ENCODE measurements around the gene GTF2B.

The GTF2B gene

DNA sequence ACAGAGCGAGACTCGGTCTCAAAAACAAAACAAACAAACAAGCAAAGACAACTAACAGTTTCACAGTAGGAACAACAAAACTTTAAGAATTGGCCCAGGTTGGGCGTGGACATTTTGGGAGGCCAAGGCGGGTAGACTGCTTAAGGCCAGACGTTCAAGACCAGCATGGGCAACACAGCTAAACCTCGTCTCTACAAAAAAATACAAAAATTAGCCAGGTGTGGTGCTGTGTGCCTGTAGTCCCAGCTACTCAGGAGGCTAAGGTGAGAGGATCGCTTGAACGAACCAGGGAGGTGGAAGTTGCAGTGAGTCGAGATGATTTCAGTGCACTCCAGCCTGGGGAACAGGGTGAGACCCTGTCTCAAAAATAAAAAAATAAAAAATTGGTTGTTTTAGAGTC lies 13.5 kb downstream of the GTF2B start:
- 0 out of 2 replicates have a peak, but pooled peaks cover 19% of the 10 kb centered on the region for H4K20me1 ChIP-seq (ENCODE audit: insufficient read depth, low read length)
- no peak for TF ChIP-seq EZH2phosphoT487 (IDR thresholded peaks at IDR 0.05; ENCODE audit: low read depth)
- TF ChIP-seq, protein P1, sequence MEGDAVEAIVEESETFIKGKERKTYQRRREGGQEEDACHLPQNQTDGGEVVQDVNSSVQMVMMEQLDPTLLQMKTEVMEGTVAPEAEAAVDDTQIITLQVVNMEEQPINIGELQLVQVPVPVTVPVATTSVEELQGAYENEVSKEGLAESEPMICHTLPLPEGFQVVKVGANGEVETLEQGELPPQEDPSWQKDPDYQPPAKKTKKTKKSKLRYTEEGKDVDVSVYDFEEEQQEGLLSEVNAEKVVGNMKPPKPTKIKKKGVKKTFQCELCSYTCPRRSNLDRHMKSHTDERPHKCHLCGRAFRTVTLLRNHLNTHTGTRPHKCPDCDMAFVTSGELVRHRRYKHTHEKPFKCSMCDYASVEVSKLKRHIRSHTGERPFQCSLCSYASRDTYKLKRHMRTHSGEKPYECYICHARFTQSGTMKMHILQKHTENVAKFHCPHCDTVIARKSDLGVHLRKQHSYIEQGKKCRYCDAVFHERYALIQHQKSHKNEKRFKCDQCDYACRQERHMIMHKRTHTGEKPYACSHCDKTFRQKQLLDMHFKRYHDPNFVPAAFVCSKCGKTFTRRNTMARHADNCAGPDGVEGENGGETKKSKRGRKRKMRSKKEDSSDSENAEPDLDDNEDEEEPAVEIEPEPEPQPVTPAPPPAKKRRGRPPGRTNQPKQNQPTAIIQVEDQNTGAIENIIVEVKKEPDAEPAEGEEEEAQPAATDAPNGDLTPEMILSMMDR (IDR thresholded peaks at IDR 0.05; ENCODE audit: low read depth, low read length): no peak
- H3K36me3 ChIP-seq (replicated peaks; ENCODE audit: low read depth, low read length): no peaks in the 10 kb centered on the region
- H3K4me1 ChIP-seq (ENCODE audit: low read length): peaks cover 7% of the 10 kb centered on the region; the same call in 1 of the 2 replicates
- no peak overlapping the region for H3K27ac ChIP-seq (ENCODE audit: low read length)
- no peak overlapping the region for H2AFZ ChIP-seq (ENCODE audit: low read depth, low read length)
- peaks cover 47% of the 10 kb centered on the region for H3K79me2 ChIP-seq (ENCODE audit: low read length)
- H3K4me3 ChIP-seq (ENCODE audit: low read length): no peak overlapping the region
- H3K4me2 ChIP-seq (ENCODE audit: low read length): no peak overlapping the region
- no peak overlapping the region for H3K9ac ChIP-seq (ENCODE audit: low read length)
- no peaks in the 10 kb centered on the region for H3K27me3 ChIP-seq (ENCODE audit: low read depth, low read length)
- H3K9me3 ChIP-seq (ENCODE audit: insufficient read depth, low read length): no peaks in the 10 kb centered on the region

DNA sequence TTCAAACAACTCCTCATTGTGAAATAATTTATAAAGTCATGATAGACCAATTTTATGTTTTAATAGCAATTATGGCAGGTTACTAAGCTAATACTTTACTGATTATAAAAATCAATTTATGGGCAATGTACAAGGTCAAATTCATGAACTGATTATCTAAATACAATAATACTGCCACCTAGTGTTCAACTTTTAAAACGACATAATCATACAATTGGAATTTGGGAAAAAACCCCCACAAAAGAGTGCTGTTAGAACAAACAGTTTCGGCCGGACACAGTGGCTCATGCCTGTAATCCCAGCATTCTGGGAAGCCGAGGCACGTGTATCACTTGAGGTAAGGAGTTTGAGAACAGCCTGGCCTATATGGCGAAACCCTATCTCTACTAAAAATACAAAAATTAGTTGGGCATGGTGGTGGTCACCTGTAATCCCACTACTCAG lies 14.0 kb downstream of the GTF2B start:
- Histone ChIP-seq H3K79me2 (ENCODE audit: low read length) (peaks cover 47% of the 10 kb centered on the region), H3K4me2 (ENCODE audit: low read length) (no peak overlapping the region), H3K4me1 (ENCODE audit: low read length) (peaks cover 7% of the 10 kb centered on the region; the same call in 1 of the 2 replicates), H4K20me1 (ENCODE audit: insufficient read depth, low read length) (0 out of 2 replicates have a peak, but pooled peaks cover 19% of the 10 kb centered on the region), H2AFZ (ENCODE audit: low read depth, low read length) (no peak overlapping the region), H3K36me3 (replicated peaks; ENCODE audit: low read depth, low read length) (no peaks in the 10 kb centered on the region), H3K9me3 (ENCODE audit: insufficient read depth, low read length) (no peaks in the 10 kb centered on the region), H3K4me3 (ENCODE audit: low read length) (no peak overlapping the region), H3K27ac (ENCODE audit: low read length) (no peak overlapping the region), H3K27me3 (ENCODE audit: low read depth, low read length) (no peaks in the 10 kb centered on the region), H3K9ac (ENCODE audit: low read length) (no peak overlapping the region)
- TF ChIP-seq, protein P1 (IDR thresholded peaks at IDR 0.05; ENCODE audit: low read depth, low read length): peak; percentile 60
- no peak for TF ChIP-seq EZH2phosphoT487 (IDR thresholded peaks at IDR 0.05; ENCODE audit: low read depth)

DNA sequence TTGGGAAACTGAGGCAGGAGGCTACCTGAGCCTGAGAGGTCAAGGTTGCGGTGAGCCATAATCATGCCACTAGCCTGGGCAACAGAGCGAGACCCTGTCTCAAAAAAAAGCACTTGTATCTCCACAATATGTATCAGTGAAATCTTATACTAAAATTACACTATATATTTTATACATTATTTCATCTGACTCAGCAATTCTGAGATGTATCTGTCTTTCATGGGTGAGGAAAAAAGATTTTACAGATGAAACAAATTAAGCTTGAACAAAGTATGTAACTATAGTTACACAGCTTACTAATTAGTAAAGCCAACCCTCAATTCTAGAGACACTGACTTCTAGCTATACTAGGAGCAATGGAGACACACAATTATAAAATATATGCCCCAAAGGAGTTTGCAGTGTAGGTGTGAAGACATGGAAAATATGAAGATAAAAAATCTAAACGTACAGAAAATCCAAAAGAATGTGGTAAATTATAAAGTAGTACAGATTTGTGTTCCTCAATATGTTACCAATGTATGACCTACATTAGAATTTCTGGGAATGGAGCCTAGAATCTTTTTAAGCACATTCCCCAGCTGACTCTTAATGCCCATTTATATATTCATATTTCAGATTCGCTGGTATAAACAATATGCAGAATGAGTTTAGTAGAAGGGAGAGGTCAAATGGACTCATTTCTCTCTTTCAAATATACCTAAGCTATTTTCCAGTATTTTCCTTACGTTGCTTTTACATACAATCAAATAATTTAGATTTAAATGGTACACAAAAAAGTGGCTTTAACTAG lies 14.6 kb downstream of the GTF2B start:
- H3K9me3 ChIP-seq (ENCODE audit: insufficient read depth, low read length): no peaks in the 10 kb centered on the region
- no peaks in the 10 kb centered on the region for H3K36me3 ChIP-seq (replicated peaks; ENCODE audit: low read depth, low read length)
- H3K9ac ChIP-seq (ENCODE audit: low read length): no peak overlapping the region
- 0 out of 2 replicates have a peak, but pooled peaks cover 19% of the 10 kb centered on the region for H4K20me1 ChIP-seq (ENCODE audit: insufficient read depth, low read length)
- H3K79me2 ChIP-seq (ENCODE audit: low read length): peaks cover 47% of the 10 kb centered on the region
- no peak overlapping the region for H3K4me2 ChIP-seq (ENCODE audit: low read length)
- H3K27me3 ChIP-seq (ENCODE audit: low read depth, low read length): no peaks in the 10 kb centered on the region
- H2AFZ ChIP-seq (ENCODE audit: low read depth, low read length): no peak overlapping the region
- TF ChIP-seq EZH2phosphoT487 (IDR thresholded peaks at IDR 0.05; ENCODE audit: low read depth): no peak
- TF ChIP-seq, protein P1 (IDR thresholded peaks at IDR 0.05; ENCODE audit: low read depth, low read length): no peak
- H3K4me1 ChIP-seq (ENCODE audit: low read length): peaks cover 7% of the 10 kb centered on the region; the same call in 1 of the 2 replicates
- H3K27ac ChIP-seq (ENCODE audit: low read length): no peak overlapping the region
- H3K4me3 ChIP-seq (ENCODE audit: low read length): no peak overlapping the region

DNA sequence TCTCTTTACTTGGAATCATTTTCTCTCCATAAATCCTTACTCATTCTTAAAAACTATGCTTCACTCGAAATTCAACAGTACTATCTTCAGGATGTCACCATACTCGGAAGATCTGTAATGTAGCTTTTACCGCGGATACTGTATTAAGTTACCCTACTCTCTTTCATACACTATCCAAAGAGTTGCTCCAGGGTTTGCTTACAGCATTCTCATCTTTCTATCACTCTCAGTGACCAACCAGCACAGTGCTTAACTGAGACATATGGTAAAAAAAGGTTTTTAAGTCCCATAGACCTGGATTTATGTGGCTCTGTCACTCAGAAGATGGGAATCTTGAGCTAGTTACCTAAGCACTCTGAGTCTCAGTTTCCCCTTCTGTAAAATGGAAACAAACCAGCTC lies 15.8 kb downstream of the GTF2B start:
- no peak overlapping the region for H3K4me3 ChIP-seq (ENCODE audit: low read length)
- no peaks in the 10 kb centered on the region for H3K27me3 ChIP-seq (ENCODE audit: low read depth, low read length)
- no peak overlapping the region for H3K4me2 ChIP-seq (ENCODE audit: low read length)
- no peak for TF ChIP-seq EZH2phosphoT487 (IDR thresholded peaks at IDR 0.05; ENCODE audit: low read depth)
- TF ChIP-seq, protein P1 (IDR thresholded peaks at IDR 0.05; ENCODE audit: low read depth, low read length): no peak
- H4K20me1 ChIP-seq (ENCODE audit: insufficient read depth, low read length): 0 out of 2 replicates have a peak, but pooled peaks cover 19% of the 10 kb centered on the region
- H3K9ac ChIP-seq (ENCODE audit: low read length): no peak overlapping the region
- H3K27ac ChIP-seq (ENCODE audit: low read length): no peak overlapping the region
- no peak overlapping the region for H2AFZ ChIP-seq (ENCODE audit: low read depth, low read length)
- H3K79me2 ChIP-seq (ENCODE audit: low read length): peaks cover 41% of the 10 kb centered on the region
- H3K36me3 ChIP-seq (replicated peaks; ENCODE audit: low read depth, low read length): no peaks in the 10 kb centered on the region
- H3K9me3 ChIP-seq (ENCODE audit: insufficient read depth, low read length): no peaks in the 10 kb centered on the region
- peaks cover 6% of the 10 kb centered on the region; the same call in 1 of the 2 replicates for H3K4me1 ChIP-seq (ENCODE audit: low read length)

Measured in OCI-LY3 (cell line).